Gastroesophageal sphincter (tissue), 4 donors: ENCODE results near the gene GRN. TPM values are rescaled to one million over a fixed set of nuclear protein-coding genes. Genes with fewer than 3 reads are reported as not detected.

Experiments
- ATAC-seq: fragments of 150-250 bp; one replicate; pipeline ENCODE4 v1.9.1; 2016; ENCODE audit warnings: mild to moderate bottlenecking, moderate library complexity
- H3K27ac ChIP-seq, 4 donors: fragments of 200-600 bp; sonication (generic) in 3 of 4; 1 replicate in 3 of 4; 2 replicates in 1 of 4; pipeline ENCODE4 v1.5.1; 2016 to 2019
- H3K27me3 ChIP-seq: fragments of 200-600 bp; sonication (generic); one replicate; pipeline ENCODE4 v1.5.1; 2019
- H3K36me3 ChIP-seq, 2 donors: fragments of 200-600 bp; sonication (generic); one replicate each; pipeline ENCODE4 v1.5.1; 2019; ENCODE audit warnings: control low read depth in 1 of 2
- H3K4me1 ChIP-seq, 3 donors: fragments of 200-600 bp; sonication (generic); 1 replicate in 2 of 3; 2 replicates in 1 of 3; pipeline ENCODE4 v1.5.1; 2016 to 2019; ENCODE audit warnings: control low read depth in 2 of 3
- H3K4me3 ChIP-seq, 2 donors: fragments of 200-600 bp; sonication (generic); one replicate each; pipeline ENCODE4 v1.5.1; 2019; ENCODE audit warnings: mild to moderate bottlenecking in 1 of 2, moderate library complexity in 1 of 2
- H3K9me3 ChIP-seq, 3 donors: fragments of 200-600 bp; sonication (generic); one replicate each; pipeline ENCODE4 v1.5.1; 2017 to 2019; ENCODE audit warnings: control low read depth in 2 of 3
- CTCF ChIP-seq, 4 experiments: fragments of 200-600 bp in 2 of 4; fragments of 450-650 bp in 2 of 4; sonication (generic) in 1 of 4; IDR thresholded peaks; one replicate each; pipeline ENCODE4 v1.5.1; 2017 to 2019; ENCODE audit warnings: antibody characterized with exemption in 4 of 4, mild to moderate bottlenecking in 2 of 4, moderate library complexity in 2 of 4
- EP300 ChIP-seq: sonication (generic); formaldehyde crosslinking; IDR thresholded peaks from one replicate; pipeline ENCODE4 v1.6.1; 2017; ENCODE audit warnings: antibody characterized with exemption, mild to moderate bottlenecking
- POLR2A ChIP-seq, 2 donors: fragments of 450-650 bp; IDR thresholded peaks; one replicate each; pipeline ENCODE4 v1.6.1; 2017; ENCODE audit warnings: antibody characterized with exemption in 2 of 2, mild to moderate bottlenecking in 2 of 2, moderate library complexity in 1 of 2
- POLR2AphosphoS5 ChIP-seq: sonication (generic); formaldehyde crosslinking; IDR thresholded peaks from one replicate; pipeline ENCODE4 v1.6.1; 2017; ENCODE audit warnings: antibody characterized with exemption
- WGBS, 2 donors: methylation state at CpG; one replicate each; pipeline ENCODE4 v1.1.5; 2018; ENCODE audit warnings: low coverage in 1 of 2; 5-methylcytosine and 5-hydroxymethylcytosine counted together
- total RNA-seq, 4 donors: library from RNA; depleted of rRNA; stranded (reverse); fragments of >200 nt; gene quantifications; one replicate each; pipeline ENCODE4 v1.1.0, GENCODE V29; 2016

The GRN gene
- total RNA-seq, 4 donors from 2014 or later, result 108 to 237 (median 182) TPM

DNA sequence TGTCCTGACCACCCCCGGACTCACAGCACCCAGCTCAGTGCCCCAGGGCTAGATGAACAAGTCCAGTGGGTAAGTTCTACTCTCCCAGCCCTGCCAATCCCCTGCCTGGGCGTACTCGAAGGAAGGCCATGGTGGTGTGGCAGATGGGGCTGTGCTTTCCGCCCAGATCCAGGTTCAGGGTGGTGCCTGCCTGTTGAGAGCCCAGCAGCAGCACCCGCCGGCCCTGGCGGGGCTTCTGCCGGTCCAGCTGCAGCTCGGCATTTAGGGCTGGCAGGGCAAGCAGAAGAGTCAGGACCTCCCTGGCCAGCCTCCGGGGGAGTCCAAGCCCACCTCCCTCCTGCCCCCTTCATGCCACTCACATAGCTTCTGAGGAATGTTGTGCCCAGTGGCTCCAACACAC lies 34.8 kb downstream of the GRN start:
- H3K9me3 ChIP-seq, result no peaks in the 10 kb centered on the region
- H3K36me3 ChIP-seq, result no peaks in the 10 kb centered on the region
- WGBS, 2 donors, result no CpG with 5 or more reads among the region's 10 CpGs
- H3K4me3 ChIP-seq, result no peak overlapping the region
- H3K27me3 ChIP-seq, result peaks cover 17% of the 10 kb centered on the region
- H3K27ac ChIP-seq, result no peak overlapping the region
- TF ChIP-seq CTCF (IDR thresholded peaks at IDR 0.05) (no peak), POLR2AphosphoS5 (no peak), EP300 (no peak), POLR2A (IDR thresholded peaks at IDR 0.05) (no peak)
- peaks cover 0 to 28% (median 8%) of the 10 kb centered on the region in 3 donors for H3K4me1 ChIP-seq
- no peak for ATAC-seq

GRCh38 chr17:44380767-44381166 lies 35.7 kb downstream of the GRN start:
- no peaks in the 10 kb centered on the region for H3K36me3 ChIP-seq
- no peaks in the 10 kb centered on the region for H3K9me3 ChIP-seq
- H3K4me3 ChIP-seq, result no peak overlapping the region
- H3K4me1 ChIP-seq, result peaks cover 0 to 28% (median 12%) of the 10 kb centered on the region in 3 donors
- ATAC-seq, result no peak
- WGBS, 2 donors, result 60% methylated on average over 3 of the region's 9 CpGs; no CpG with 5 or more reads in 1 of the 2 donors
- TF ChIP-seq CTCF (IDR thresholded peaks at IDR 0.05) (no peak), POLR2A (IDR thresholded peaks at IDR 0.05) (no peak), EP300 (no peak), POLR2AphosphoS5 (no peak)
- peaks cover 8% of the 10 kb centered on the region for H3K27me3 ChIP-seq
- no peak overlapping the region for H3K27ac ChIP-seq

DNA sequence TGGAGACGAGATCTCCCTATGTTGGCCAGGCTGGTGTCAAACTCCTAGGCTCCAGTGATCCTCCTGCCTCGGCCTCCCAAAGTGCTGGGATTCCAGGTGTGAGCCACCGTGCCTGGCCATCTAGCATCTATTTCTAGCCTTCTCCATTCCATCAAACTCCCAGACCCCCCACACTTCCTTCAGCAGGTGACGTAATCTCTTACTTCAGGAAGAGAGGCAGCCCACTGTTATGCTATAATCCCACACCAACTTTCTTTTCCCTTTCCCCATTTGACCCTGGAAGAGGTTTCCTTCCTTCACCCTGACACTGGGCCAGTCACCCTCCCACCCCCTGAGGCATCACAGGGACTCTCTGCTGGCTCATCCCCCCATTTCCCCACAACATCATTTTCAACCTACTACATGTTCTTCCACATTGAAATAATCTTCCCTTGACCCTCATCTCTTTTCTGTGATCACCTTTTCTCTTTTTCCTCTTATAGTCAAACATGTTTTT lies 36.8 kb downstream of the GRN start:
- no peak overlapping the region for H3K4me3 ChIP-seq
- H3K27me3 ChIP-seq, result peaks cover 8% of the 10 kb centered on the region
- H3K27ac ChIP-seq, result no peak overlapping the region
- 80% methylated on average over 1 to 4 of the region's 4 CpGs for WGBS, 2 donors
- TF ChIP-seq EP300, result no peak
- no peak for TF ChIP-seq POLR2AphosphoS5
- no peak for TF ChIP-seq CTCF (IDR thresholded peaks at IDR 0.05)
- TF ChIP-seq POLR2A (IDR thresholded peaks at IDR 0.05), result no peak
- no peaks in the 10 kb centered on the region for H3K9me3 ChIP-seq
- H3K36me3 ChIP-seq, result no peaks in the 10 kb centered on the region
- H3K4me1 ChIP-seq, result peaks cover 0 to 23% (median 10%) of the 10 kb centered on the region in 3 donors
- ATAC-seq, result no peak

DNA sequence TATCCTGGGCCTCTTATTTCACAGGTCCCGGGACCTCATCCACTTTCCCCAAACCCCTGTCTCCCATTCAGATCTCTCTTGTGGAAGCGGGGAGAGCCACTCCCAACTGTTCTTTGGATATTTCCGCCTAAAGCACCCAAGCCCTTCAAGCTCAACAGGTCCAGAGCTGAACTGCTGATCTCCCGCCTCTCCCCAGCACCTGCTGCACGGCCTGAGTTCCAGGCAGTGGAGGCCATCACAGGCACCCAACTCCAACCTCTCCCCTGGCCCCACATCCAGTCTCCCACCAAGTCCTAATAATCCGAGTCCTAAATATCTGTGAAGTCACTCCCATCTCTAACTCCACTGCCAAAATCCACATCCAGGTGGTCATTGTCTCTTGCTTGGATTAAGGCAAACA lies 37.8 kb downstream of the GRN start:
- no peak for ATAC-seq
- no peaks in the 10 kb centered on the region for H3K9me3 ChIP-seq
- H3K27me3 ChIP-seq, result peaks cover 8% of the 10 kb centered on the region
- no peak overlapping the region for H3K4me3 ChIP-seq
- H3K36me3 ChIP-seq, result no peaks in the 10 kb centered on the region
- TF ChIP-seq POLR2AphosphoS5 (no peak), EP300 (no peak), POLR2A (IDR thresholded peaks at IDR 0.05) (no peak), CTCF (IDR thresholded peaks at IDR 0.05) (no peak)
- H3K4me1 ChIP-seq, result peaks cover 0 to 21% (median 10%) of the 10 kb centered on the region in 3 donors
- H3K27ac ChIP-seq, result no peak overlapping the region
- WGBS, 2 donors, result 80 to 83% methylated on average over 1 to 3 of the region's 6 CpGs

DNA sequence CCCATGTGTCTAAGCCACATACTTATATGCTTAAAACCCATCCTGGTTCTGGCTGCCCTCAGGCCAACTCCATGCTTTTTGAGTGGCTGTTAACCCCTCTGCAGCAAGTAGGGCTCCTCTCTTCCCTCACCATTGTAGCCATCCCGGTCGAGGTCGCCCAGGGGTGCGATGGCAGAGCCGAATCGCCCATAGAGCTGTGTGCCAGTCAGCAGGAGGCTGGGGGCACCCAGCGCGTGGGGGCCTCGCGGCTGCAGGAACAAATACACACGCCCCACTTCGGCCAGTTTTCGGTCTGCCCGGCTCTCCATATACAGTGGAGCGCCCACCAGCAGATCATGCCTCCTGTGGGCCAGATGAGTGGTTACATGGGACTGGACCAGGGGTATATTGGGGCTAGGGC lies 38.3 kb downstream of the GRN start:
- TF ChIP-seq EP300 (no peak), POLR2A (IDR thresholded peaks at IDR 0.05) (no peak), CTCF (IDR thresholded peaks at IDR 0.05) (no peak), POLR2AphosphoS5 (no peak)

More for the DNA sequence above, 38.3 kb downstream of the GRN start:
- H3K36me3 ChIP-seq, result no peaks in the 10 kb centered on the region
- 80 to 100% methylated on average over 1 to 4 of the region's 15 CpGs for WGBS, 2 donors
- ATAC-seq, result no peak
- no peak overlapping the region for H3K27ac ChIP-seq
- H3K4me3 ChIP-seq, result no peak overlapping the region
- H3K9me3 ChIP-seq, result no peaks in the 10 kb centered on the region
- H3K27me3 ChIP-seq, result peaks cover 8% of the 10 kb centered on the region
- peaks cover 0 to 21% (median 10%) of the 10 kb centered on the region in 3 donors for H3K4me1 ChIP-seq
